ENCODE data around the gene GAPDHS.

Gene GAPDHS

GRCh38 chr19:35539850-35540249 is 6.6 kb downstream of the GAPDHS start:
- DNase-seq (ENCODE audit: low spot score) = no peak

- no peak for DNase-seq (ENCODE audit: low spot score)
Measured at GRCh38 chr19:35540356-35540927, 7.2 kb downstream of the GAPDHS start.

GRCh38 chr19:35542209-35542608 is 9.0 kb downstream of the GAPDHS start:
- no peak for DNase-seq (ENCODE audit: low spot score)

DNA sequence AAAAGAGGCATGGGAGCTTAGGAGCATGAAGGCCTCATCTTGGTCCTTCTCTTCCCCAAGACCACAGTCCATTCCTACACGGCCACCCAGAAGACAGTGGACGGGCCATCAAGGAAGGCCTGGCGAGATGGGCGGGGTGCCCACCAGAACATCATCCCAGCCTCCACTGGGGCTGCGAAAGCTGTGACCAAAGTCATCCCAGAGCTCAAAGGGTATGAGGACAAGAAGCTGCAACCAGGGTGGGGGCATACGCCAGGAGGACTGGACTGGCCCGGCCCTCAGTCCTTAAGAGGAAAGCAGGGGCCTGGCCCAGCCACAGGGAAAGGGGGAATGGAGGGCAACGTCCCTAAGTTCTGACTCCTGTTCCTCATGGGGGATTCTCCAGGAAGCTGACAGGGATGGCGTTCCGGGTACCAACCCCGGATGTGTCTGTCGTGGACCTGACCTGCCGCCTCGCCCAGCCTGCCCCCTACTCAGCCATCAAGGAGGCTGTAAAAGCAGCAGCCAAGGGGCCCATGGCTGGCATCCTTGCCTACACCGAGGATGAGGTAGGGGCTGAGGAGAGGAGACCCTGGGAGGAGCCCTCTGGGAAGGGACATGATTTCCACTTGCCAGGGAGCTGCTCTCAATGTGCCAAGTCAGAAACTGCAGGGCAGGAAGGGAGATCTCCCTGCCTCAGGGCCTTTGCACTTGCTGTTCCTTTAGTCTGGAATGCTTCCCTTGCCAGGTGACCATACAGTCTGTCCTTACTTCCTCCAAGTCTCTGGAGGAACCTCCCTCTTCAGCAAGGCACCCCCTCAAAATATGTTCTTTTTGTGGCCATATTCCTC is 10.2 kb downstream of the GAPDHS start:
- DNase-seq (ENCODE audit: low spot score) = no peak

- no peak for DNase-seq (ENCODE audit: low spot score)
Measured at GRCh38 chr19:35544110-35544802, 11.0 kb downstream of the GAPDHS start.

DNA sequence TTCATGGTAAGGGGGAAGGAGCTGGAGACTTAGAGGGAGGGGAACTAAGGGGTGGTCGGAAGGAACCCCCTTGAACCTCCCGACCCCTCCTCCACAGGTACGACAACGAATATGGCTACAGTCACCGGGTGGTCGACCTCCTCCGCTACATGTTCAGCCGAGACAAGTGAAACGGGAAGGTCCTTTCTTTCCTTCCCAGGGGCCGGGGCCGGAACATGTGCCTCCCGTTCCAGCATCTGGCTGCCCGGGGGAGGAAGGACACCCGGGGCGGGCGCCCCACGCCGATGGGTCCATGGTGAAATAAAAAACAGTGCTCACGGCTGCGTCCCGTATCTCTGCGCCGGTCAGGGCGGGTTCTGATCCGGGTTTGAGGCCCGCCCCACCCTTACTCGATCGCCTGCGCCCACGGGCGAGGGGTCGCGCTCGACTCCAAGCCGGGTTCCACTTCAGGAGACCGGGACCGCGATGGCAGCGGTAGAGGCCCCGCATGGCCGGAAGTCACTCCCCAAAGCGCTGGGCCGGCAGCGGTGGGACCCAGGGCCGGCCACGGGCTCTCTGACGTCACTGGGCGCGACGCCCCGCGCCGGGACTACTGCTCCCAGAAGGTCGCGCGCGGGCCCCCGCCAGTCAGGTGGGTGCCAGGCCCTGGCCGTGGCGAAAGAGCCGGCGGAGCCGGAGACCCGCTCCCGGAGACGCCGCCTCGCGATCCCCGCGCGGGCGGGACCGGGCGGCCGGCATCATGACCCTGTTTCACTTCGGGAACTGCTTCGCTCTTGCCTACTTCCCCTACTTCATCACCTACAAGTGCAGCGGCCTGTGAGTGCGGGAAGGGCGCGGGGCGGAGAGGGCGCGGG is 12.0 kb downstream of the GAPDHS start, which contains the start of gene TMEM147:
TSS of gene TMEM147 (plus strand) at position 626 of the 854 bp plus-strand sequence. CDS start at position 740, 114 bp downstream.
- peak; percentile 85 for DNase-seq (ENCODE audit: low spot score)

DNA sequence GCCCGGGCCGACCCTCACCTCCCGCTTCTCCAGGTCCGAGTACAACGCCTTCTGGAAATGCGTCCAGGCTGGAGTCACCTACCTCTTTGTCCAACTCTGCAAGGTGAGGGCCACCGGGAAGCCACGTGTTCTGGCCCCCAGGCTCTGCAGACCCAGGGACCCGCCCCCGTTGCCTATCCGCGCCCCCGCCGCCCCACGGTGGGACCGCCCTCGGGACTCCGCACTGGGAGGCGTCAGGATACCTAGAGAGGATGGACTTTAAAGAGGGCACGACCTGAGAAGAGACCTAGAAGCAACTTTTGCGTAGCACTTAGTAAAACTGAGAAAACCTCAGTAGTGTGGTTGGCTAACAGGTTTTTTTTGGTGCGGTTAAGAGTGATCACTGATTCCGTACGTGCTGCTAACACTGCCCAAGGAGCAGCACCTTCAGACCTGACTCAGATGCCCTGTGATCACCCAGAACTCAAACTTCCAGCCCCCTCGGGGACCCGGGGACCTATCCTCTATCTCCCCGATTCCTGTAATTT is 12.7 kb downstream of the GAPDHS start:
- peak; percentile 82 for DNase-seq (ENCODE audit: low spot score)

GRCh38 chr19:35546532-35546931 is 13.3 kb downstream of the GAPDHS start:
- no peak for DNase-seq (ENCODE audit: low spot score)

GRCh38 chr19:35549174-35549788 is 16.0 kb downstream of the GAPDHS start:
- peak; percentile 72 for DNase-seq (ENCODE audit: low spot score)

DNA sequence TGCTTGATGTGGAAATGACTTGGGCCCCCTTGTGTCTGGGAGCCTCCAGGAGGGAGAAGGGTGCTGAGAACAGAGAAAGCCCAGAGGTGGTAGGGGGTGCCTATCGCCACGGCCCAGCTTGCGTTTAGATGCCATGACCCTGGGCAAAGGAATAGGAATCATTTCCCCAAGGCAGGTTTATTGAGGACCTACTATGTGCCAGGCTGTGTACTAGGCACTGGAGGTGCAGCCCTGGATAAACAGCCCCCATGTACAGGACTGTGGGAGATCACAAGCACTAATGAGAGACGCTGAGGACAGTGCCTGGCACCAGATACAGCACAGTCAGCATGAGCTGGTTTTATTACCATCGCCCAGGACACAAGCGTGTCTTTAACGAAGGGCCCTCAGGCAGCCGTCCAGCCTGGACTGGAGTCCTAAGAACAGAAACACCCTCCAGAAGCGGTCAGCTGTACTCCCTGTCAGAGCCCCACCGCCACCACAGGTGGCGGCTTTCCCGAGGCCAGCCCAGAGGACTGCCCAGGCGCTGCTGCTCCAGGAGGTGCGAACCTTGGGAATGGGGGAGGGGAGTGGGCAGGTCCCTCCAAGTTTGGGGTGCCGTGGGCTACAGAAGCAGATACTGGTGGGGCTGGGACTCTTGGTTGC is 16.7 kb downstream of the GAPDHS start:
- DNase-seq (ENCODE audit: low spot score) = no peak

- no peak for DNase-seq (ENCODE audit: low spot score)
Measured at GRCh38 chr19:35551091-35551810, 18.0 kb downstream of the GAPDHS start.

GRCh38 chr19:35552534-35553384 is 19.5 kb downstream of the GAPDHS start:
- DNase-seq (ENCODE audit: low spot score) = no peak

DNA sequence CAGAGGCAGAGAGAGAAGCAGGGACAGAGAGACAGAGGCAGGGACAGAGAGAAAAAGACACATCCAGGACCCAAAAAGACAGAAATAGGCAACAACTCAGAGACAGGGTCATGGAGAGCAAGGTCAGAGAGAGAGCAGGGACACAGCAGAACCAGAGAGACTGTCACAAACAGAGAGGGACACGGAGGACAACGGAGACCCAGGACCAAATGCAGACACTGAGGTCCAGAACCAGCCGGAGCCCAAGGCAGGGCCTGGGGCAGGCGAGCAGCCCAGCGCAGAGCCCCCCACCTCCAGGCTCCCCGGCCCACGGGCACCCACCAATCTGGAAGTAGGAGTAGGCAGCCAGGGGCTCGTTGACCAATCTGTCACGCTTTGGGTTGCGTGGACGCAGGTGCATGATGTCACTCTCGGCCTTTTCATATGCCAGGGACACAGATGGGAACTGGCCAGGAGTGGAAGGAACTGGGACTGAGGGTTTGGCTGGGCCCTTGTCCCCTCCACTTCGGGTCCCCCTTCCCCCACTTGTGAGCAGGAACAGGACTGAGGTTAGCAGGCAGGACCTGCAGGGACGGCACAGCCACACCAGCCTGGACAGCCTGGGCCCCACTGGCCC is 20.2 kb downstream of the GAPDHS start:
- DNase-seq (ENCODE audit: low spot score) = no peak

DNA sequence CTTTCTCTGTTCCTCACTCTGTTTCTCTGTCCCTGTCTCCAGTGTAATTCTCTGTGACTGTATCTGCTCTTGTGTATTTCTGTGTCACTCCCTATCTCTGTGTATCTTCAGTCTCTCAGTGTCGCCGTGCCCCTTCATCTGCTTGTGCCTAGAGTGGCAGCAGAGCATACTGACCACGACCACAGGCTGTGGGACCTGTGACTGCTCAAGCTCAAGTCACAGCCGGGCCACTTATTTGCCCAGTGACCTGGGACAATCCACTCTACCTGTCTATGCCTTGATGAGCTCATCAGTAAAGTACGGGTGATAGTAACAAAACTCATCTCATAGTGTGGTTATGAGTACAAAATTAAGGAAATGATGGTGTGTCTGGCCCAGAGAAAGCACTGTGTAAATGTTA is 20.8 kb downstream of the GAPDHS start:
- DNase-seq (ENCODE audit: low spot score) = no peak

DNA sequence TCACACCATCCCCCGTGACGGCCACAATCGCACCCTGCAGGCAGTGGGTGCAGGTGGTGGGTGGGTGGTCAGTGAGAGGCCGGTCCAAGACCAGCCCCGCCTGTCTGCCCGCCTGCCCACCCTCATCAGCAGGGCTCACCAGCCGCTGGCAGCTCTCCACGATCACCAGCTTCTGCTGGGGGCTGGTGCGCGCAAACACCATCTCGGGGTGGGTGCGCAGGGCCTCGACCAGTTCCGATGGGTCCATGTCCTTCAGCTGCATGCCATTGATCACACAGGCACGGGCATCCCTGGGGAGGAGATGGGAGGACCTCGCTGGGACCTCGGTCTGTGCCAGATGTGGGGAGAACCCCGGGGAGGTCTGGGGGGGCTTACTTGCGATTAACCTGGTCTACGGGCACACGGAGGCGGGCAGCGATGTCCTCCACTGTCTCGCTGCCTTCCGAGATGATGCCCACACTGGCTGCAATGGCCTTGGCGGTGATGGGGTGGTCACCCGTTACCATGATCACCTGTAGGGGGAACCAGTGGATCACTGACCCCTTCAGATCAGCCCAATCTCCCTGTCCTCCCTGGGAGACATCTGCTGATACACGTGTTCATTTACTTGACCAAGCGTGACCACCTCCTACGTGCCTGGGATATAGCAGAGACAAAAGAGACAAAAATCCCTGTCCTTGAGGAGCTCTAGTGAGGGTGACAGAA is 22.2 kb downstream of the GAPDHS start:
- DNase-seq (ENCODE audit: low spot score) = no peak

DNA sequence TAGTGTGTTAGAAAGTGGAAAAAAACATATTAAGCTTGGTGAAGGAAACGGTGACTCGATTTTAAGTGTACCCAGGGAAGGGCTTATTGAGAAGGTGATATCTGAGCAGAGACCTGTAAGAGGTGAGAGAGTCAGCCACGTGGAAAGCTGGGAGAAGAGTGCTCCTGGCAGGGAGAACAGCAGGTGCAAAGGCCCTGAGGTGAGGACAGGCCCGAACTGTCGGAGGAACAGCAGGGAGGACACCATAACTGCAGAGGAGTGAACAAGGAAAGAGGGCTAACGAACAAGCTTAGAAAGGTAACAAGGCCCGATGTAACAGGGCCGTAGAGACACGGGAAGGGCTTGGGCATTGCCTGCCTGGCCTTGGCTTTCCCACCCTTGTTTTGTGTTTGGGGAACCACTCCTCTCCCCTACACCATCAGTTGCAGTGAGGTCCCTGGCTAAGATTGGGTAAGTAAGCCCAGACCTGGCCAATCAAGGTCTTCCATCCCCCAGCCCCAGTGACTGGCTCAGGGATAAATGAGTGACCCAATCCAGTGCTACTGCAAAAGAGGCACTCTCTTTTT is 22.9 kb downstream of the GAPDHS start:
- DNase-seq (ENCODE audit: low spot score) = no peak

DNA sequence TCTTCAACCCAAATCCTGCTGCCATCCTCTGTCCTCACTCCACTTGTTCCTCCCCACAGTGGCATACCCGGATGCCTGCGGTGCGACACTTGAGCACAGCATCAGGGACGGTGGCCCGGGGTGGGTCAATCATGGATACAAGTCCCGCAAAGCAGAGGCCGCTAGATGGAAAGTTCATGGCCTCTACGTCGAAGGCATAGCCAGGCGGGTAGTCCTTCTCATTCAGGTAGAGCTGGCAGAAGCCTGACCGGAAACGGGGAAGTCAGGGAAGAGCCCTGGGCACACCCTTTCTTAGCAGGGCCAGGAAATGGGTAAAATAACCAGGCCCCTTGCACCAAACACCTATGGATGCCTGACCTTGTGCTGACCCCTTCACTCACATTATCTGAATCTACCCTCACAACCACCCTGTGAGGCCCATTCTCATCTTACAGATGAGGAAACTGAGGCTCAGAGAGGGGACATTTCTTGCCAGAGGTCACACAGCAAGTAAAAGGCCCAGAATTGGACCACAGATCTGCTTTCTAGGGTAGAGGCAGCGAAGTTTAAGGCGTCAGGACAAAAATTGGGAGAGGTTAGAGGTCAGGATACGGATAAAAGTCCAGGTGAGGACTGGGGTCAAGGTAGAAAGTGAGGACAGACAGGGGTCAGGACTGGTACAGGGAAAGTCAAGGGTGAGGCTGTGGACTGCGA is 23.7 kb downstream of the GAPDHS start:
- no peak for DNase-seq (ENCODE audit: low spot score)

Data from activated CD4-positive, alpha-beta T cell treated with anti-CD3 and anti-CD28 coated beads, Interleukin-2, Interleukin-4, amounts not matched to agents 100 ng/mL and 50 ng/mL, durations not matched to agents 16 hours and 8 hours (primary cell).